Astrocyte of the cerebellum (primary cell): ENCODE measurements around the gene CRTAP.
A peak's percentile ranks its signal among the peaks of the same experiment; 100 is the strongest.
"Not testable (repeated sequence)": the region's sequence is repeated elsewhere in the genome, so short reads cannot be mapped to it uniquely, and the experiment has no call there.

Experiments
- DNase-seq: peaks from one replicate; pipeline ENCODE4 v3.0.0-alpha.2; 2011; ENCODE audit warnings: low read depth
- H3K4me3 ChIP-seq: 2 replicates; pipeline ENCODE4 v1.5.1; 2011; ENCODE audit warnings: mild to moderate bottlenecking, low read depth, low read length, moderate library complexity
- in situ Hi-C: cut with HindIII; loops from 2 replicates; pipeline ENCODE4 v1.10.0; 2017; ENCODE audit warnings: low sequenced_read_pairs
- TF ChIP-seq, protein P1 (sequence below): IDR thresholded peaks from 2 replicates; pipeline ENCODE4 v1.5.1; 2012; ENCODE audit warnings: low read length, low read depth, moderate library complexity, mild to moderate bottlenecking; ENCODE audit errors: missing control alignments

CRTAP gene

DNA sequence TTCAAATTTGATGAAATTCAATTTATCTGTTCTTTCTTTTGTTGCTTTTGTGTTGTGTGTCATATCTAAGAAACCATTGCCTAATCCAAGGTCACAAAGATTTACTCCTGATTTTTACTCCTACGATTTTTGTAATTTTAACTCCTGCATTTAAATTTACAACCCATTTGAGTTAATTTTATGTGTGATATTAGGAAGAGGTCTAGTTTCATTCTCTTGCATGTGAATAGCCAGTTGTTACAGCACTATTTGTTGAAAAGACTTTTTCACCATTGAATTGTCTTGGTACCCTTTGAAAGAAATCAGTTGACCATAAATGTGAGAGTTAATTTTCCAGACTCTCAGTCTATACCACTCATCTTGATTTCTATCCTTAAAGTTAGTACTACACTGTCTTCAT is 23.9 kb downstream of the CRTAP start:
- in situ Hi-C loops, result no loop called here
- no peak overlapping the region for H3K4me3 ChIP-seq
- DNase-seq, result no peak

DNA sequence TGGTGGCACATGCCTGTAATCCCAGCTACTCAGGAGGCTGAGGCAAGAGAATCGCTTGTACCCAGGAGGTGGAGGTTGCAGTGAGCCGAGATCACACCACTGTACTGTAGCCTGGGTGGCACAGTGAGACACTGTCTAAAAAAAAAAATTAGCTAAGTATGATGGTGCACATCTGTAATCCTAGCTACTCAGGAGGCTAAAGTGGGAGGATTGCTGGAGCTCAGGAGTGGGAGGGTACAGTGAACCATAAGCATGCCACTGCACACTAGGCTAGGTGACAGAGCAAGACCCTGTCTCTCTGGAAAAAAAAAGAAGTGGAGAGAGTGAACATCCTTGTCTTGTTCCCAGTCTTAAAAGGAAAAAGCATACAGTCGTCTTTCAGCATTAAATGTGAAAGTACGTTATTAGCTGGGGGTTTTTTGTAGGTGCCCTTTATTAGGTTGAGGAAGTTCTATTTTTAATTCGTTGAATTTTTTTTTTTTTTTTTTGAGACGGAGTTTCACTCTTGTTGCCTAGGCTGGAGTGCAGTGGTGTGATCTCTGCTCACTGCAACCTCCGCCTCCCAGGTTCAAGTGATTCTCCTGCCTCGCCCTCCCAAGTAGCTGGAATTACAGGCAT is 25.3 kb downstream of the CRTAP start:
- H3K4me3 ChIP-seq, in situ Hi-C loops, DNase-seq: not testable (repeated sequence)

More for the DNA sequence above, 23.9 kb downstream of the CRTAP start:
- TF ChIP-seq, protein P1, sequence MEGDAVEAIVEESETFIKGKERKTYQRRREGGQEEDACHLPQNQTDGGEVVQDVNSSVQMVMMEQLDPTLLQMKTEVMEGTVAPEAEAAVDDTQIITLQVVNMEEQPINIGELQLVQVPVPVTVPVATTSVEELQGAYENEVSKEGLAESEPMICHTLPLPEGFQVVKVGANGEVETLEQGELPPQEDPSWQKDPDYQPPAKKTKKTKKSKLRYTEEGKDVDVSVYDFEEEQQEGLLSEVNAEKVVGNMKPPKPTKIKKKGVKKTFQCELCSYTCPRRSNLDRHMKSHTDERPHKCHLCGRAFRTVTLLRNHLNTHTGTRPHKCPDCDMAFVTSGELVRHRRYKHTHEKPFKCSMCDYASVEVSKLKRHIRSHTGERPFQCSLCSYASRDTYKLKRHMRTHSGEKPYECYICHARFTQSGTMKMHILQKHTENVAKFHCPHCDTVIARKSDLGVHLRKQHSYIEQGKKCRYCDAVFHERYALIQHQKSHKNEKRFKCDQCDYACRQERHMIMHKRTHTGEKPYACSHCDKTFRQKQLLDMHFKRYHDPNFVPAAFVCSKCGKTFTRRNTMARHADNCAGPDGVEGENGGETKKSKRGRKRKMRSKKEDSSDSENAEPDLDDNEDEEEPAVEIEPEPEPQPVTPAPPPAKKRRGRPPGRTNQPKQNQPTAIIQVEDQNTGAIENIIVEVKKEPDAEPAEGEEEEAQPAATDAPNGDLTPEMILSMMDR, result no peak

DNA sequence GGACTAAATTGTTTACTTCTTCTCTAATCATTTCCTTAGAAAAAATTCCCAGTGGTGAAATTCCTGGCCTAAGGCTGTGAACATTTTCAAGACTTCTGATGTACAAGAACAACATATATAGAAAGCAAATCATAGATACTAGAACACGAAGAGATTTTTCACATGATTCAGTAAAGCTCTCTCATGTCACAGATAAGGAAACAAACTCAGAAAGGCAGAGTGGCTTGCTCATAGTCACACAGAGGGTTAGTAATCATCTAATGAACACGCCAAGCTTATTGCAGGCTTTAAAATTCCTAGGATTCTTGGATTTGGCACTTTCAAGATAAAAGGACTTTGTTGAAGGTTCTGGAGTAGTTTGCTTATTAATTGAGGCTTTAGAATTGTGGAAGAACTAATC is 26.2 kb downstream of the CRTAP start:
- H3K4me3 ChIP-seq, result no peak overlapping the region
- in situ Hi-C loops, result no loop called here
- DNase-seq, result no peak
- TF ChIP-seq, protein P1, result no peak

DNA sequence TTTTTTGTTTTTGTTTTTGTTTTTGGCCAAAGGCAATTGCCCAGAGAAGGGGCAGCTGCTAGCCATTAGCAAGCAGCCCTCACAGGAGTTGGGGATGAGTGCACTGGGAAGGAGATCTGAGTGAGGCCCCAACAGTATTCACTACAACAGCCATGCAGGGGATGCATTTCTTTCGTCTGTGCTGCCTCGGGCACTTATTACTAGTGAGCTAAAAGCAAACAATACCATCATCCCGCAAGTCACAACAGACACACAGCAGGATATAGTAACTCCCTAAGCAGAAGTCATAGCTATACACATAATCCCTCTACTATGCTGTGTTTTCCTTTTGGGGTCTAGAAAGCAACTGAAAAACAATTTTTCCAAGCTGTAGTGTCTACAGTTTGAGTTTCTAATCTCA is 27.2 kb downstream of the CRTAP start:
- TF ChIP-seq, protein P1, result no peak
- in situ Hi-C loops, result no loop called here
- DNase-seq, result no peak
- H3K4me3 ChIP-seq, result no peak overlapping the region

DNA sequence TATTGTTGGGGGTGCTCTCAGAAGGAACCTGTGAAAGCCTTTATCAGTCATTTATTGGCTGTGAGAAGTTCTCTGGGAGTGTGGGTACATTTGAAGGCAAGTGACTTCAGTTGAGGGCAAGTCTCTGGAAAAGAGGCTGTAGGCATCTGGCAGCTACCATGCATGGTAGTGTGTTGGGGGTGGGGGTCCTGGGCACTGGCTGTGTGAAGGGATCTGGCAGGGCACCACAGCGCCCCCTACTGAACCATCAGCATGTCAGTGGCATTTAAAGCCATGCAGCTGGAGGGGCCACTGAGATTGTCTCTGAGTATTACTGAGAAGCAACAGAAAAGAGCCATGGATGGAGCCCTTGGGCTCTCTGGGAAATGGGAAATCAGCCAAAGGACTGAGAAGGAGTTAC is 30.6 kb downstream of the CRTAP start:
- TF ChIP-seq, protein P1, result peak; percentile 27
- DNase-seq, result no peak
- H3K4me3 ChIP-seq, result no peak overlapping the region
- in situ Hi-C loops, result no loop called here

DNA sequence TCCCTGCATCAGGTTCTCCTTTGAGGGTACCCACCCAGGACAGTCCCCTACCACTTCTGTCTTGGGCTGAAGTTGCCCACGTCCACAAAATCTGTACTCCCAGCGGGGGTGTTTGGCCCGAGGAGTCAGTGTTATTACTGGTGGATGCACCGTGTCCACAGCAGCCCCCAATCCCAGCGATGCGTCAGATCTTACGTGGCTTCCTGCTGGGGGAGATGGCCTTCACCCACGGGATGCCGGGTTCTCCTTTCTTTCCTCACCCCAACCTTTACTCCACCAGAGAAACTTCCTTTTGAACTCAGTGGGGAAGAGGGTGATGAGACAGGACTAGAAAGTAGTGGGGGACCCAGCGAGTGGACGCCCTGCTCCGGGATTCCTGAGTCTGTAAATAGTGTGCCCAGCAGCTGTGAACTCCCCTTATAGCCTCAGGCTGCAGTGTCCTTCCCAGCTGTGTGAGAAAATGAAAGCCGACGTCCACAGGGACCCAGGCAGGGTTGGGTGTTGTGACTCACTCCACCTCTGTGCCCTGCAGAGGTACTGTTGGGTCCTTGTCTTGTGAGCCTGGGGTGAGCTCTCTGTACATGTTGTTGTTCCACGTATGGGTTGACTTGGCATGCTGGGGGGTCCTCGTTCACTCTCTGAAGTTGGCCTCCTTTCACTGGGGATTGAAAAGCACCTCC is 31.5 kb downstream of the CRTAP start:
- H3K4me3 ChIP-seq, result no peak overlapping the region
- in situ Hi-C loops, result no loop called here
- TF ChIP-seq, protein P1, result no peak
- DNase-seq, result no peak

DNA sequence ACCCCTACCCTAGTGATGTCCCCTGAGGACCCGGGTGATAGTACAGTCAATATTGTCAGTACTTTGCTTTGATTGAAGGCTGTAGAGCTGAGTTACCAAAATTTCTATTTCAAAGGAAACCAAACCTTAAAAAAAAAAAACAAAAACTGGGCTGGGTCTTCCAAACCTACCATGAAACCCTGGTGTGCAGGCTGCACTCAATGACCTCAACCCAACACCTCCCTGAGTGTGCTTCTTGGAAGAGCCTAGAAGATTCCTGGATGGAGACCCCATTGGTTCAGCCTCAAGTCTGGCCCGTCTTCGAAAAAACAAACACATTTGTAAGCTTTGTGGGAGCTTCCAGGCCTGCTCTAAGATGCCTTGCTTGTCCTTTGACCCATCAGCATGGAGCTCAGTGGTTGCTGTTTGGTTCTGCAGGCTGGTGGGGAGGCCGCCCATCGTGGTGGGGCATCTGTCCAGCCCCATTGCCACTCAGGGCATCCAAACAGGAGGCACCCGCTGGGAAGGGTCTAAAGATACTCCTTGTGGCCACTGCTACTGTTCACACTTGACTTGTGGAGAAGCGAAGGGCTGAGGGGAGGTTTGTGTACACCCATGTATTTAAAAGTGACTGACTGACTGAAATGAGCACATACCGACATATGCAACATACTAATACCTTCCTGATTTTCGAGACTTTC is 32.2 kb downstream of the CRTAP start:
- in situ Hi-C loops, result no loop called here

More for the DNA sequence above, 32.2 kb downstream of the CRTAP start:
- TF ChIP-seq, protein P1, result peak; percentile 8
- no peak for DNase-seq
- no peak overlapping the region for H3K4me3 ChIP-seq
